EH (cell line): ENCODE measurements around the gene PAGR1.
"Not testable (repeated sequence)": the region's sequence is repeated elsewhere in the genome, so short reads cannot be mapped to it uniquely, and the experiment has no call there.

Experiments used
- DNase-seq: peaks from one replicate; pipeline ENCODE4 v3.0.0-alpha.2; 2015; ENCODE audit warnings: low read depth

PAGR1 gene

DNA sequence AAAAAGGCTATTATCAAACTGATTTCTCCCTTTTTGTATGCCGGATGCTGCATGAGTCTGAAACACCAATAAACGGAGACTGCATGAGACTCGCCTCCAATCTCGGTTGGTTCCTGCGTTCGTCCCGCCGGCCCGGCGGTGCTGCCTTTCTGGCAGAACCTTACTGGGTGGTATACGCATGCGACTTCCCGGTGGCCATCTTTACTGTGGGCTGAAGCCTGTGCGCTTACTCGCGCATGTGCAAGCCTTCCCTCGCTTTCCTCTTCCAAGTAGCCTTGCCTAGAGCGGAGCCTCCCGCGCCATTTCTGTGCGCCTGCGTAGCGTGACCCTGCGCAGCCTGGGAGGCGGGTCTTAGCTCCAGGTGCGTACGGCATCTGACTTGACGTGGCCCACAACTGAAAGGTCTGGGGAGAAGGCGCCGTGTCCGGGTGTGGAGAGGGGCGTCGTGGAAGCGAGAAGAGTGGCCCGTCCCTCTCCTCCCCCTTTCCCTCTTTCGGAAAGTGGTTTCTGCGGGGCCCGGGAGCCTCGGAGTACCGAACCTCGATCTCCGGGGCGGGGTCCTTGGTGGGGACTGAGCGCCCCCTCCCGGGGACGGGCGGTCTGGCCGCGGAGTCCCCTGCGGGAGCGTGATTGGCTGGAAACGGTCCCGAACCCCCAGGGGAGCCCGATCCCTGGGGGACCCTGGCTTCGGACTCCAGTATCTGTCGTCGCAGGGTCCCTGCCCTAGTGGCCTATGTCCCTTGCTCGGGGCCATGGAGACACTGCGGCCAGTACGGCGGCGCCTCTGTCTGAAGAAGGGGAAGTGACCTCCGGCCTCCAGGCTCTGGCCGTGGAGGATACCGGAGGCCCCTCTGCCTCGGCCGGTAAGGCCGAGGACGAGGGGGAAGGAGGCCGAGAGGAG is at the start of gene PAGR1:
PAGR1 (plus strand) TSS at position 360 of the 901 bp plus-strand sequence; CDS start at position 734, 374 bp downstream.
- DNase-seq: peak; percentile 99

DNA sequence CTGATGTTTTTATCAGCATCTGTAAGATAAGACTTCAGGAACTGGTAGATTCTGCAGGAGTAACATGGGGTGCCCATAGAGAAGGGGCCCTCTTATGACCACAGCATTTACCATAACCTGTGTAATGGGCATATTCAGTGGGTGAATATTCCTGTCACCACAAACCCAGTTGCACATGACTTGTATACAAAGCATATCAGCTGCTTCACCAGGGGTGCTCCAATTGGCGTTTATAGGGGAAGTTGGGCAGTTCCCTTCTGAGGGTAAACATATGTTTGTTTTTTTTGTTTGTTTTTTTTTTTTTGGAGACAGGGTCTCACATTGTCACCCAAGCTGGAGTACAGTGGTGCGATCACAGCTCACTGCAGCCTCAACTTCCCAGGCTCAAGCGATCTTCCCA is 49.4 kb upstream of the PAGR1 start:
- DNase-seq: no peak

DNA sequence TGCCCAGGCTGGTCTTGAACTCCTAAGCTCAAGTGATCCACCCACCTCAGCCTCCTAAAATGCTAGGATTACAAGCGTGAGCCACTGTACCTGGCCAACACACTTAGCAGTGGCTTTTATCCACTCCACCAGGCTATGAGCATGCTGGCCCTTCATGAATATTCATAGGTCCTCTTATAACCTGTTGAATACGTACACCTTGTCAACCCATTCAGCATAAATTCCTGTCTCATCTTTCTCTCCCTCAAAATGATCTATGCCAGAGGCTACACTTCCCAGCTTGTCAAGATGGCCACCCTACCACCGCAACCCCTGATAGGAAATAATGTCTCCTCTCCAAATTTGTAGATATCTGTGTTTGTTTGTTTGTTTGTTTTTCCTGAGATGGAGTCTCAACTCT is 48.9 kb upstream of the PAGR1 start:
- no peak for DNase-seq

DNA sequence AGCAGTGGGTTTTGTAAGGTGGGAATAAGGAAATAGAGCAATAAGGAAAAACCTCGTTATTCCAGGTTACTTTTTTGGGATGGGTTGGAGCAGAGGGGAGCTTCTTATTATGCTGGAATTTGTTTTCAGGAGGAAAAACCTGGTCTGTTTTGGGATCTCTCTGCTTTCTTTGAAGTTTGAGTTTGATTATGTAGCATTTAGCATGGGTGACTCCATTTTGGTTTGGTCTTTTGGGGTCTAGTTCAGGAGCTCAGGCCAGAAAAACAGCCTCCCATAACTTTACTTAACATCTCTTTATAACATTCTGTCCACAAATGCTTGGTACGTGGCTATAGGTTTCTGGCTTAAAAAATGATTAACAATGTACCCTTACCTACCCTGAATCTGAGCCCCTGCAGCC is 46.4 kb upstream of the PAGR1 start:
- DNase-seq: no peak

DNA sequence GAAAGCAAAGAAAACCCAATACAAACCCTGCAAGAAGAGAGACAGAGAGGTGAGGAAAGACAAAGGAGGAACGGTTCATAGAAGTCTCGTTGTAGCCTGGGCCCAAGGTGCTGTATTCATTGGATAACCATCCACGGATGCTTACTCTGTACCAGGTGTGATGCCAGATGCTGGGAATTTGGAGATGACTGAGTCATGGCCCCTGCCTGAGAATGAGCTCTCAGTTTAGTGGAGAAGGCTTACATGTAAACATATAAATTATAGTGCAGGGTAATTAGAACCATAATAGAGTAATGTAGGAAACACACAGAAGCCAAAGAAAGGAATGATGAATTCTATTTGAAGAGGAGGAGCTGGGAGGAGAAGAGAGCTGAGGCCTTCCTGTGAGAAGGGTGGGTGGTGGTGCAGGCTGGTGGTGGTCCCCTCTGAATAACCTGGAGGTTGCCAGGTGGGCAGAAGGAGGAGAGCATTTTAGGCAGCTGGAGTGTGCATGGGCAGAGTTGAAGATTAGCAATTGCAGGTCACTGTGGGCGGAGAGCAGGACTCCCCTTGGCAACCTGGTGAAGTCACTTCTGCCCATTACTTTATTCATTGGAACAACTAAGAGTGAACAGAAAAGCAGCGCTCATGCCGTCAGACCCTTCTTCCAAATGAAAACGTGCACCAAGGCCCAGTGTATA is 45.6 kb upstream of the PAGR1 start:
- DNase-seq: no peak

DNA sequence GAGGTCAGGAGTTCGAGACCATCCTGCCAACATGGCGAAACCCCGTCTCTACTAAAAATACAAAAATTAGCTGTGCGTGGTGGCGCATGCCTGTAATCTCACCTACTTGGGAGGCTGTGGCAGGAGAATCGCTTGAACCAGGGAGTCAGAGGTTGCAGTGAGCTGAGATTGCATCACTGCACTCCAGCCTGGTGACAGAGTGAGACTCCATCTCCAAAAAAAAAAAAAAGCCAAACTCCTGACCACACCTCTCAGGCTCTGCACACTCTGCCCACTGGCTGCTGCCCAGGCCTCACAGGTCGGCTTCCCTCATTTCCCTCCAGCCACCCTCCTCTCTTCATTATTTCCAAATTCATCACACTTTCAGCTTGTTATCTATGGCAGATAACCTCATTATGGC is 43.6 kb upstream of the PAGR1 start:
- DNase-seq: not testable (repeated sequence)

DNA sequence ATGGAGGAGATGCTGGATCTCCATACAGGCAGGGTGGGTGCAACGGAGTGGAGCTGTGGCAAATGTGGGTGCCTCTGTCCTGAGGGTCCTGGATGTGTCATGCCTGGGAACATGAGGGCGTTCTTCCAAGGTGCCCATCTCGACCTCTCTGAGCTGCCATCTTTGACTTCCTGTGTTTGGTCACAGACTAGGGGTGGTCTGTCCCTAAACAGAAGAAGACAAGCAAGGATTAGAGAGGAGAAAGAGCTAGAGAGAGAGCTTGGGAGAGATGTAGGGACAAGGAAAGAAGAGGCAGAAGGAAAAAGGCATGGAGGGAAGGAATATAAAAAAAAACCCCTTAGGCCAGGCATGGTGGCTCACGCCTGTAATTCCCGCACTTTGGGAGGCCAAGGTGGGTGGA is 41.2 kb upstream of the PAGR1 start:
- DNase-seq: no peak

DNA sequence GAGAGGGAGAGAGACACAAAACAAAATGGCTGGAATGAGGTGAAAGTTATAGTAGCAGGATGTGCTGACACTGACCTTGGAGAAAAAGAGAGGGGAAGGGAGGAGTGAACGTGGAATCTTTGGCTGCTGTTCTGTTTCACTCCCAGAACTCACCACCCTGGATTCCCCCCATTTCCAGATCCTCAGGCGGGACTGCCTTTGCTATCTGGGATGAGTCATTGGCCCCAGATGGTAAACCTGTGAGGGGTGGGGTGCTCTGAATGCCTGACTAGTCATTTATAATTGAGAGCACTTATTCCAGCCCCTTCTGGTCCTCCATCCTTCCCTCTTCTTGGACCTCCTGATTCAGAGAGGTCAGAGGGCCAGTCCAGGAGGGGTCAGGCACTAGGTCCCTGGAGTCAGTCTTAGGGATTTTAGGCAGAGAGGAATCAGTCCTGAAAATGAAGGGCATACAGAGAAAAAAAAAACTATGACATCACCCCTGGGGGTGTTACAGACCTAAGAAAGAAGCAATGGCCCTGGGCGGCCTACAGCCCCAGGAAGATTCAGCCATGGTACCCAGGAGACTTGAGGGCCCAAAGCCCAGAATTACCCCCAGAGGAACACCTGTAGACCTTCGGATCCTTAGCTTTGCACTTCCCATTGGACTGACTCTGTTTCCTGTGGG is 40.1 kb upstream of the PAGR1 start:
- DNase-seq: peak; percentile 49

DNA sequence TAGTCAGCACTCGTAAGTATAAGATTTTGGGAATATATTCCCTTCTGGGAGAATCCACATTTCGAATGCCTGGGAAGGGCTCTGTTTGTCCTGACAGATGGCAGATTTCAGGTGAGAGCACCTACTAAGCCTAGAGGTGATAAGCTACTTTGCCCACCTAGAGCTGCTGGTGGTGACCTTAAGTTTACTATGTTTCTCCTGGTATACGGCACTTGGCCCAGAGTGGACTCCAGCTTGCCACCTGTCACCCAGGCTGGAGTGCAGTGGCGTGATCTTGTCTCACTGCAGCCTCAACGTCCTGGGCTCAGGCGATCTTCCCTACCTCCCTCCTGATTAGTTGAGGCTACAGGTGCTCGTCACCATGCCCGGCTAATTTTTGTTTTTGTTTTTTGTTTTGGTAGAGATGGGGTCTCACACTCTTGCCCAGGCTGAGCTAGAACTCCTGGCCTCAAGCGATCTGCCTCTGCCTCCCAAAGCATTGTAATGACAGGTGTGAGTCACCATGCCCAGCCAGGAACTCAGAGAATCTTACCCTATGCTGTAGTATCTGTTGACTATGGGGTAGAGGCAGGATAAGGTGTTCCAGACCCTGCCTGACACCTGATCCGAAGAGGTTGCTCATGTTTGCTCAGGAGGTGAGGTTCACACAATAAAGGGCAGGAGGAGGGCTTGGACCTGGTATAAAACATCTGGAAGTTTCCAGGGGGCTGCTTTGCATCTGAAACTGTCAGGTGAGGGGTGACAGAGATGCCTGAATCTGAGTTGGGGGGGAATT is 38.2 kb upstream of the PAGR1 start, which contains the start of gene ZG16:
ZG16 (plus strand) TSS at position 681 of the 775 bp plus-strand sequence. CDS start 1,011 bp downstream, outside the sequence.
- DNase-seq: no peak

DNA sequence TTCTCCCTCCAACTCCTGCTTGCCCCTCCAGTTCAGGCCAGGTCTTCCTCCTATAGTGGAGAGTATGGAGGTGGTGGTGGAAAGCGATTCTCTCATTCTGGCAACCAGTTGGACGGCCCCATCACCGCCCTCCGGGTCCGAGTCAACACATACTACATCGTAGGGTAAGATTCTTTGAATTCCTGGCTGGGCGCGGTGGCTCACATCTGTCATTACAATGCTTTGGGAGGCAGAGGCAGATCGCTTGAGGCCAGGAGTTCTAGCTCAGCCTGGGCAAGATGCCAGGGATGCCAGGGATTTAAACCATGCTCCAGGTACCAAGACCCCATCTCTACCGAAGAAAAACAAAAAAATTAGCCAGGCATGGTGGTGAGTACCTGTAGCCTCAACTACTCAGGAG is 36.5 kb upstream of the PAGR1 start:
- DNase-seq: peak; percentile 31

DNA sequence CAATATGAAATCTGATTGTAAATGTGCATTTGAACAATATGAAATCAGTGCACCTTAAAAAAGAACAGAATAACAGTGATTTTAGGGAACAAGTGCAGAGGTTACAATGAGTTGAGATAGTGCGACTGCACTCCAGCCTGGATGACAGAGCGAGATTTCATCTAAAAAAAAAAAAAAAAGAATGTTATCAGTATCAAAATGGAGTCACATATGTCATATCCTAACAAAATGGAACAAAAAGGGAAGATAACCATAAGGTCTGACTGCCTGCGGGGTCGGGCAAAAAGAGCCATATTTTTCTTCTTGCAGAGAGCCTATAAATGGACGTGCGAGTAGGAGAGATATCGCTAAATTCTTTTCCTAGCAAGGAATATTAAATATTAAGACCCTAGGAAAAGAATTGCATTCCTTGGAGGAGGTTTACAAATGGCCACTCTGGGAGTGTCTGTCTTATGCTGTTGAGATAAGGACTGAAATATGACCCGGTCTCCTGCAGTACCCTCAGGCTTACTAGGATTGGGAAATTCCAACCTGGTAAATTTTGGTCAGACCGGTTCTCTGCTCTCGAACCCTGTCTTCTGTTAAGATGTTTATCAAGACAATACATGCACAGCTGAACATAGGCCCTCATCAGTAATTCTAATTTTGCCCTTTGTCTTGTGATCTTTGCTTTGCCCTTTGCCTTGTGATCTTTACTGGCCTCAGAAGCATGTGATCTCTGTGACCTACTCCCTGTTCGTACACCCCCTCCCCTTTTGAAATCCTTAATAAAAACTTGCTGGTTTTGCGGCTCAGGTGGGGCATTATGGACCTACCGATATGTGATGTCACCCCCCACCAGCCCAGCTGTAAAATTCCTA is 32.6 kb upstream of the PAGR1 start:
- not testable (repeated sequence) for DNase-seq

DNA sequence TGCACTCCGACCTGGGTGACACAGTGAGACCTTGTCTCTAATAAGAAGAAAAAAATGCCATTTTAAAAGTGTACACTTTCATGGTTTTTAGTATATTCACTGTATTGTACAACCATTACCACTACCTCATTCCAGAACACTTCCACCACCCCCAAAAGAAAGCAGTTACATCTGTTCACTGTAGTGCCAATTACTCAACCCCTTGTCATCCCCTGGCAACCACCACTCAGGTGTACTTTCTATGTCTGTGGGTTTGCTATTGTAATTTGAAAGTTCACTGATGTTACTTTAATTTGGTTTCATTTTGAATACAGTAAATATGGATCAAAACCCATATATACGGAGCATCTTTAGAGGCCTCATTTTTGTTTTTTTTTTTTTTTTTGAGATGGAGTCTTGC is 31.8 kb upstream of the PAGR1 start:
- no peak for DNase-seq

DNA sequence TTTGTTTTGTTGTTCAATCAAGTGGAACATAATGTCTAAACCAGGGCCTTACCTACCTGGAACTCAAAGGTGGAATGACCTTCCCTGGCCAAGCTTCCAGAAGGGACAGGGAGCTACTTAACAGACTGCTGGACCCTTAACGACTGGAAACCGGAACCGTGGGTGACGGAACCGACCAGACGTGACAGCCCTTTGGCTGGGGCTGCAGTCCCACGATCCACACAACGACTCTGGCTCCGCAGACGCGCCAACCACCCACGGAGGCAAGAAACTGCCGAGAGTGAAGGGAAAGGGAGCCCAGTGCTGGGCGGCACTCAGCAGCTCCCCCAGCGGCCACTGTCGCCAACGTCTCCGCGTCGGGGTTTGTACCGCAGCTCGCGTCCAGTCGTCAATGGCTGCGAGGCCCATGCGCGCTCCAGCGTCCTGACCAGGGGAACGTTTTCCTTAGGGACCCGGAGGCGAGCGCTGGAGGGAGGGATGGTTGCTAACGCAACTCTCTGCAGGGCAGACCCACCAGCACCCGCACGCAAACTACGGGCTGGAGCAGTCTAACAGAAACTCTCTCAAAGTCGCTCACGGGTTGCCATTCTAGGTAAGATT is 31.0 kb upstream of the PAGR1 start:
- peak; percentile 62 for DNase-seq

DNA sequence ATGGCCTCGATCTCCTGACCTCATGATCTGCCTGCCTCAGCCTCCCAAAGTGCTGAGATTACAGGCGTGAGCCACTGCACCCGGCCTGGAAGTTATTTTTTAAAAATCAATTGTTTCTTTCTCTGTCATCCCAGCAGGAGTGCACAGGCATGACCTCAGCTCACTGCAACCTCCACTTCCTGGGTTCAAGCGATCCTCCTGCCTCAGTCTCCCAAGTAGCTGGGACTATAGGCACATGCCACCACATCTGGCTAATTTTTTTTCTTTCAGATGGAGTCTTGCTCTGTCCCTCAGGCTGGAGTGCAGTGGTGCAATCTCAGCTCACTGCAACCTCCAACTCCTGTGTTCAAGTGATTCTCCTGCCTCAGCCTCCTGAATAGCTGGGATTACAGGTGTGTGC is 28.8 kb upstream of the PAGR1 start:
- not testable (repeated sequence) for DNase-seq

DNA sequence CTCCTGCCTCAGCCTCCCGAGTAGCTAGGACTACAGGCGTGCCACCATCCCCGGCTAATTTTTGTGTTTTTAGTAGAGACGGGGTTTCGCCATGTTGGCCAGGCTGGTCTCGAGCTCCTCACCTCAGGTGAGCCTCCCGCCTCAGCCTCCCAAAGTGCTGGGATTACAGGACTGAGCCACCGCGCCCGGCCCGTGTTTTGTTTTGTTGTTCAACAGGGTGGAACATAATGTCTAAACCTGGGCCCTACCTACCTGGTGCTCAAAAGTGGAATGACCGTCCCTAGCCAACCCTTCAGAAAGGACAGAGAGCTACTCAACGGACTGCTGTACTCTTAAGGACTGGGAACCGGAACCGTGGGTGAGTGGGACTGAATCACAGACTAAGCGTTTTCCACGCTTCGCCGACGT is 26.2 kb upstream of the PAGR1 start:
- DNase-seq: no peak

DNA sequence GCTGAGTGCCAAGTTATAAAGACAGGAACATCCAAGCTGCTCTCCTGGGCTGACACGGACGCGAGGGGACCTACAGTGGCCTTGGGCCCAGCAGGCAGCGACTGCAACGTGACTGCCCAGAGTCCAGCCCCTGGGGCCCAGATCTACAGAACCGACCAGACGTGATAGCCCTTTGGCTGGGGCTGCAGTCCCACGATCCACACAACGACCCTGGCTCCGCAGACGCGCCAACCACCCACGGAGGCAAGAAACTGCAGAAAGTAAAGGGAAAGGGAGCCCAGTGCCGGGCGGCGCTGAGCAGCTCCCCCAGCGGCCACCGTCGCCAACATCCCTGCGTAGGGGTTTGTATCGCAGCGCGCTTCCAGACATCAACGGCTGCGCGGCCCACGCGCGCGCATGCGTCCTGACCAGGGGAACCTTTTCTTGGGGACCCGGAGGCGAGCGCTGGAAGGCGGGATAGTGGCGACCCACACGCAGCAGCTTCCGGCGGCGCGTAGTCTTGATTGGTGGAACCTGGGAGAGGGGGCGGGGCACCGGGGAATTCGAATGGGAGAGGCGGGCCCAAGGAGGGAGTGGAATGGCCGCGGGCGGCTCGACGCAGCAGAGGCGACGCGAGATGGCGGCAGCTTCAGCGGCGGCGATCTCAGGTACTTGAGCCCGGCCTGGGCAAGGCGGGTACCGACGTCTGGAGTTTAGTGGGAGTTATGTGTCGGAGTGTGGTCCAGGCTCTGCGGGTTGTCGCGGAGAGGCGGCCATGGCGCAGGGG is 25.6 kb upstream of the PAGR1 start, which contains the start of gene KIF22:
KIF22 (plus strand) TSS at position 569 of the 766 bp plus-strand sequence; CDS start at position 578, 9 bp downstream.
- DNase-seq: peak; percentile 98

DNA sequence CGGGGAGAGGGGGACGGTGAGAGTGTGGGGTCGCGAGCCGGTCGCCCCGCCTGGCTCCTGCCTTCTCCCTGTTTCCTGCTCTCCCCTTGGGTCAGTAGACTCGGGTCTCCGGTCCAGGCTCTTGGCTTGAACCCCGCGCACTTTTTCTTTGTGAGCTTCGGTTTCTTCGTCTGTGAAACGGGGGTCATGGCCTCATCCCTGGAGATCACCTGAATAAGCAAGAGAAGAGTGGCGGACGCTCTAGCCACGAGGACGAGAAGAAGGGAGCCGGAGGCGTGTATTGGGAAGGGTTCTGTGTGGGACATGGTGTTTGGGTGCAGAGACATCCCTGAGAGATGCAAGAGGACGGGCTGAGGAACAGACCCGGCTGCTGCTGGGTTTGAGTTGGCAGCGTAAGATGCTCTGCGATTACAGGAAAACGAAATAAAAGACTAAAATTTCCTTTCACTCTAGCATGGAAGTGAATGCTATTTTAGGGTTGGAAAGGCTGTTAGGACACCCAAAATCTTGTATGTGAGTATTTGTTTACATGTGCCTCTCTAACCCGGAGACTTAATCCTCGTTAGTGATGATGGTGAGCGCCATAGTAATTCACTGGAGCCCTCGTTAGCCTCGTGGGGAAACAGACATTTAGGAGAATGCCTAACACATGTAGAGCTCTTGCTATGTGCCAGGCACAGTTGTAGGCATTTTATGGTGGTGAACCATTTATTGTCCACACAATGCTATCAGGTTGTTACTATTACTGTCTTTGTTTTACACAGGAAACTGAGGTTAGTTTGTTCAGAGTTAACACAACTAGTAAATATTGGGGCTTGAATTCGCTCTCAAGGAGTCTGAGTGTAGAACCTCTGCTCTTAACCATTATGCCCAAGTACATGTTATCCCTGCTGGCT is 24.8 kb upstream of the PAGR1 start:
- DNase-seq: peak; percentile 26
